ENCODE measurements around the gene SENP1. TPM values are rescaled to one million over a fixed set of nuclear protein-coding genes. Genes with fewer than 3 reads are reported as not detected.

Gene SENP1
- total and polyA plus RNA-seq, 2 of the 13 experiments (the other 11 are each of a cell fraction or from before 2014, with no cell fraction given): 14.0 to 20.2 TPM

DNA sequence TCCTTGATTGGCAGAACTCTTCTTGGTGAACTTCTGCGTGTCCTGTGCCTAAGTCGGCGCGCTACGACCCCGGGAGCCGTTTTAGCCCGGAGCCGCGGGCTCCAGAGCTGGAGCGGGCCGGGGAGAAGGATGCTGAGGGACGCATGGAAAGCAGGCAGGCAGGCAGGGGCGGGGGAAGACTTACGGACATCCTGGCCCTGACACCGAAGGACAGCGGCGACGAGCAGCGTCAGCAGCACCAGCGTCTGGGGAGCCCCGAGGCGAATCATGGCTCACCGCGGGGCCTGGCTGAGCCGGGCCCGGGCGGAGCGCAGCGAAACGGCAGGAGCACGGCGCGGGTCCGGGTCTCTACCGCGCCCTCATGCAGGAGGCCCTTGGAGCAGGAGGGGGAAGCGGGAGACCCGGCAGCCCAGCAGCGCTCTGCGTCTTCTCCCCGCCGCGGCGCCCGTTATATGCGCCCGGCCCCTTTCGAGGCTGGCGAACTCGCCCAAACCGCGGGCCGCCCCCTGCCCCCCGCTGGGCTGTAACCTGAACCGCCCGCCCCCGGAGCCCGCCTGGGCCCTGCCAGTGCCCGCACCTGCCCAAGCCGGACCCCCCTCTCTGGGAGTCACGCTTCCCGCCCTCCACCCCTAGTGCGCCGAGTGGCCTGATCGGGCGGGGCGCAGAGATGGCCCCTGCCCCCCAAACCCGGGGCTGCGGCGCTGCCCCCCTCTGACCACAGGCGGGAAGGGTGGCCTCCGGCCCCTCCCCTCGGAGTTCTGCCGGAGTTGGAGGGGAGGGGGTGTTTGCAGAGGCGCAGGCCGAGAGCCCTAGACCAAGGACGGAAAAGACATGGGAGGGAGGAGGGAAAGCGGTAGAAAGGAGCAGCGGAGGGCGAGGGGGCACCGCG is 101.6 kb downstream of the SENP1 start, which contains the start of gene COL2A1 (continued):
- TF ChIP-seq, protein P1, sequence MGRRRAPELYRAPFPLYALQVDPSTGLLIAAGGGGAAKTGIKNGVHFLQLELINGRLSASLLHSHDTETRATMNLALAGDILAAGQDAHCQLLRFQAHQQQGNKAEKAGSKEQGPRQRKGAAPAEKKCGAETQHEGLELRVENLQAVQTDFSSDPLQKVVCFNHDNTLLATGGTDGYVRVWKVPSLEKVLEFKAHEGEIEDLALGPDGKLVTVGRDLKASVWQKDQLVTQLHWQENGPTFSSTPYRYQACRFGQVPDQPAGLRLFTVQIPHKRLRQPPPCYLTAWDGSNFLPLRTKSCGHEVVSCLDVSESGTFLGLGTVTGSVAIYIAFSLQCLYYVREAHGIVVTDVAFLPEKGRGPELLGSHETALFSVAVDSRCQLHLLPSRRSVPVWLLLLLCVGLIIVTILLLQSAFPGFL (CRISPR knock-in tag; IDR thresholded peaks at IDR 0.05): no peak
- TF ChIP-seq HOXA9 (CRISPR knock-in tag; IDR thresholded peaks at IDR 0.05; ENCODE audit: borderline replicate concordance) (0 out of 2 replicates have a peak, but pooled peaks have one; percentile 37), ZNF432 (CRISPR knock-in tag; IDR thresholded peaks at IDR 0.05; ENCODE audit: borderline replicate concordance) (no peak), THAP11 (CRISPR knock-in tag; IDR thresholded peaks at IDR 0.05) (no peak), ZMYM4 (CRISPR knock-in tag; IDR thresholded peaks at IDR 0.05) (0 out of 2 replicates have a peak, but pooled peaks have one; percentile 23), BCL6 (CRISPR knock-in tag; IDR thresholded peaks at IDR 0.05) (peak; percentile 34; the same call in 1 of the 2 replicates), SALL2 (CRISPR knock-in tag; IDR thresholded peaks at IDR 0.05) (no peak), PHF8 (CRISPR knock-in tag; IDR thresholded peaks at IDR 0.05) (peak; percentile 18; the same call in 1 of the 2 replicates), MEIS1 (CRISPR knock-in tag; IDR thresholded peaks at IDR 0.05; ENCODE audit: borderline replicate concordance) (no peak)
- TF ChIP-seq, protein P2, sequence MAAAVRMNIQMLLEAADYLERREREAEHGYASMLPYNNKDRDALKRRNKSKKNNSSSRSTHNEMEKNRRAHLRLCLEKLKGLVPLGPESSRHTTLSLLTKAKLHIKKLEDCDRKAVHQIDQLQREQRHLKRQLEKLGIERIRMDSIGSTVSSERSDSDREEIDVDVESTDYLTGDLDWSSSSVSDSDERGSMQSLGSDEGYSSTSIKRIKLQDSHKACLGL (CRISPR knock-in tag; IDR thresholded peaks at IDR 0.05): 0 out of 2 replicates have a peak, but pooled peaks have one; percentile 41
- TF ChIP-seq, protein P3, sequence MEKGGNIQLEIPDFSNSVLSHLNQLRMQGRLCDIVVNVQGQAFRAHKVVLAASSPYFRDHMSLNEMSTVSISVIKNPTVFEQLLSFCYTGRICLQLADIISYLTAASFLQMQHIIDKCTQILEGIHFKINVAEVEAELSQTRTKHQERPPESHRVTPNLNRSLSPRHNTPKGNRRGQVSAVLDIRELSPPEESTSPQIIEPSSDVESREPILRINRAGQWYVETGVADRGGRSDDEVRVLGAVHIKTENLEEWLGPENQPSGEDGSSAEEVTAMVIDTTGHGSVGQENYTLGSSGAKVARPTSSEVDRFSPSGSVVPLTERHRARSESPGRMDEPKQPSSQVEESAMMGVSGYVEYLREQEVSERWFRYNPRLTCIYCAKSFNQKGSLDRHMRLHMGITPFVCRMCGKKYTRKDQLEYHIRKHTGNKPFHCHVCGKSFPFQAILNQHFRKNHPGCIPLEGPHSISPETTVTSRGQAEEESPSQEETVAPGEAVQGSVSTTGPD (CRISPR knock-in tag; IDR thresholded peaks at IDR 0.05): no peak
- TF ChIP-seq, protein P4, sequence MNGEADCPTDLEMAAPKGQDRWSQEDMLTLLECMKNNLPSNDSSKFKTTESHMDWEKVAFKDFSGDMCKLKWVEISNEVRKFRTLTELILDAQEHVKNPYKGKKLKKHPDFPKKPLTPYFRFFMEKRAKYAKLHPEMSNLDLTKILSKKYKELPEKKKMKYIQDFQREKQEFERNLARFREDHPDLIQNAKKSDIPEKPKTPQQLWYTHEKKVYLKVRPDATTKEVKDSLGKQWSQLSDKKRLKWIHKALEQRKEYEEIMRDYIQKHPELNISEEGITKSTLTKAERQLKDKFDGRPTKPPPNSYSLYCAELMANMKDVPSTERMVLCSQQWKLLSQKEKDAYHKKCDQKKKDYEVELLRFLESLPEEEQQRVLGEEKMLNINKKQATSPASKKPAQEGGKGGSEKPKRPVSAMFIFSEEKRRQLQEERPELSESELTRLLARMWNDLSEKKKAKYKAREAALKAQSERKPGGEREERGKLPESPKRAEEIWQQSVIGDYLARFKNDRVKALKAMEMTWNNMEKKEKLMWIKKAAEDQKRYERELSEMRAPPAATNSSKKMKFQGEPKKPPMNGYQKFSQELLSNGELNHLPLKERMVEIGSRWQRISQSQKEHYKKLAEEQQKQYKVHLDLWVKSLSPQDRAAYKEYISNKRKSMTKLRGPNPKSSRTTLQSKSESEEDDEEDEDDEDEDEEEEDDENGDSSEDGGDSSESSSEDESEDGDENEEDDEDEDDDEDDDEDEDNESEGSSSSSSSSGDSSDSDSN (CRISPR knock-in tag; IDR thresholded peaks at IDR 0.05): peak; percentile 89
- TF ChIP-seq, protein P5, sequence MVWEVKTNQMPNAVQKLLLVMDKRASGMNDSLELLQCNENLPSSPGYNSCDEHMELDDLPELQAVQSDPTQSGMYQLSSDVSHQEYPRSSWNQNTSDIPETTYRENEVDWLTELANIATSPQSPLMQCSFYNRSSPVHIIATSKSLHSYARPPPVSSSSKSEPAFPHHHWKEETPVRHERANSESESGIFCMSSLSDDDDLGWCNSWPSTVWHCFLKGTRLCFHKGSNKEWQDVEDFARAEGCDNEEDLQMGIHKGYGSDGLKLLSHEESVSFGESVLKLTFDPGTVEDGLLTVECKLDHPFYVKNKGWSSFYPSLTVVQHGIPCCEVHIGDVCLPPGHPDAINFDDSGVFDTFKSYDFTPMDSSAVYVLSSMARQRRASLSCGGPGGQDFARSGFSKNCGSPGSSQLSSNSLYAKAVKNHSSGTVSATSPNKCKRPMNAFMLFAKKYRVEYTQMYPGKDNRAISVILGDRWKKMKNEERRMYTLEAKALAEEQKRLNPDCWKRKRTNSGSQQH (CRISPR knock-in tag; IDR thresholded peaks at IDR 0.05; ENCODE audit: low read depth): no peak
- TF ChIP-seq, protein P6, sequence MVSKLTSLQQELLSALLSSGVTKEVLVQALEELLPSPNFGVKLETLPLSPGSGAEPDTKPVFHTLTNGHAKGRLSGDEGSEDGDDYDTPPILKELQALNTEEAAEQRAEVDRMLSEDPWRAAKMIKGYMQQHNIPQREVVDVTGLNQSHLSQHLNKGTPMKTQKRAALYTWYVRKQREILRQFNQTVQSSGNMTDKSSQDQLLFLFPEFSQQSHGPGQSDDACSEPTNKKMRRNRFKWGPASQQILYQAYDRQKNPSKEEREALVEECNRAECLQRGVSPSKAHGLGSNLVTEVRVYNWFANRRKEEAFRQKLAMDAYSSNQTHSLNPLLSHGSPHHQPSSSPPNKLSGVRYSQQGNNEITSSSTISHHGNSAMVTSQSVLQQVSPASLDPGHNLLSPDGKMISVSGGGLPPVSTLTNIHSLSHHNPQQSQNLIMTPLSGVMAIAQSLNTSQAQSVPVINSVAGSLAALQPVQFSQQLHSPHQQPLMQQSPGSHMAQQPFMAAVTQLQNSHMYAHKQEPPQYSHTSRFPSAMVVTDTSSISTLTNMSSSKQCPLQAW (CRISPR knock-in tag; IDR thresholded peaks at IDR 0.05): 0 out of 2 replicates have a peak, but pooled peaks have one; percentile 29
- TF ChIP-seq, protein P7, sequence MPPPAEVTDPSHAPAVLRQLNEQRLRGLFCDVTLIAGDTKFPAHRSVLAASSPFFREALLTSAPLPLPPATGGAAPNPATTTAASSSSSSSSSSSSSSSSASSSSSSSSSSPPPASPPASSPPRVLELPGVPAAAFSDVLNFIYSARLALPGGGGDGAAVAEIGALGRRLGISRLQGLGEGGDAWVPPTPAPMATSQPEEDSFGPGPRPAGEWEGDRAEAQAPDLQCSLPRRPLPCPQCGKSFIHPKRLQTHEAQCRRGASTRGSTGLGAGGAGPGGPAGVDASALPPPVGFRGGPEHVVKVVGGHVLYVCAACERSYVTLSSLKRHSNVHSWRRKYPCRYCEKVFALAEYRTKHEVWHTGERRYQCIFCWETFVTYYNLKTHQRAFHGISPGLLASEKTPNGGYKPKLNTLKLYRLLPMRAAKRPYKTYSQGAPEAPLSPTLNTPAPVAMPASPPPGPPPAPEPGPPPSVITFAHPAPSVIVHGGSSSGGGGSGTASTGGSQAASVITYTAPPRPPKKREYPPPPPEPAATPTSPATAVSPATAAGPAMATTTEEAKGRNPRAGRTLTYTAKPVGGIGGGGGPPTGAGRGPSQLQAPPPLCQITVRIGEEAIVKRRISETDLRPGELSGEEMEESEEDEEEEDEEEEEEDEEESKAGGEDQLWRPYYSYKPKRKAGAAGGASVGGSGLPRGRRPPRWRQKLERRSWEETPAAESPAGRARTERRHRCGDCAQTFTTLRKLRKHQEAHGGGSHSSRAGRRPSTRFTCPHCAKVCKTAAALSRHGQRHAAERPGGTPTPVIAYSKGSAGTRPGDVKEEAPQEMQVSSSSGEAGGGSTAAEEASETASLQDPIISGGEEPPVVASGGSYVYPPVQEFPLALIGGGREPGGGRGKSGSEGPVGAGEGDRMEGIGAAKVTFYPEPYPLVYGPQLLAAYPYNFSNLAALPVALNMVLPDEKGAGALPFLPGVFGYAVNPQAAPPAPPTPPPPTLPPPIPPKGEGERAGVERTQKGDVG (CRISPR knock-in tag; IDR thresholded peaks at IDR 0.05; ENCODE audit: borderline replicate concordance): no peak

Measured in HepG2 (cell line).